DMS53 treated with DMSO at 0.1 percent for 48 hours (cell line): ENCODE measurements around the gene JPH3.

Experiments used
- DNase-seq: peaks from one replicate; lab custom pipeline; 2025; ENCODE audit not compliant: unreplicated experiment; lab: John Stamatoyannopoulos, UW

Gene JPH3

GRCh38 chr16:87598431-87598830 lies 3.9 kb upstream of the JPH3 start:
- no peak for DNase-seq

- no peak for DNase-seq
Observed at GRCh38 chr16:87600246-87600645, 2.1 kb upstream of the JPH3 start.

- DNase-seq, result no peak
Observed at GRCh38 chr16:87601401-87601981, 817 bp upstream of the JPH3 start.

GRCh38 chr16:87602821-87603683 lies 744 bp downstream of the JPH3 start:
- DNase-seq, result no peak

- DNase-seq, result no peak
Observed at GRCh38 chr16:87603684-87604633, 1.7 kb downstream of the JPH3 start.

GRCh38 chr16:87604634-87605111 lies 2.4 kb downstream of the JPH3 start:
- no peak for DNase-seq

GRCh38 chr16:87607223-87607622 lies 4.9 kb downstream of the JPH3 start:
- no peak for DNase-seq

- DNase-seq, result no peak
Observed at GRCh38 chr16:87607871-87608270, 5.6 kb downstream of the JPH3 start.

- DNase-seq, result no peak
Observed at GRCh38 chr16:87608400-87608985, 6.2 kb downstream of the JPH3 start.

GRCh38 chr16:87610026-87610425 lies 7.7 kb downstream of the JPH3 start:
- no peak for DNase-seq

- DNase-seq, result no peak
Observed at GRCh38 chr16:87611456-87611855, 9.1 kb downstream of the JPH3 start.

GRCh38 chr16:87613961-87614360 lies 11.7 kb downstream of the JPH3 start:
- DNase-seq, result no peak

- DNase-seq, result no peak
Observed at GRCh38 chr16:87615621-87616041, 13.3 kb downstream of the JPH3 start.

GRCh38 chr16:87616556-87616955 lies 14.2 kb downstream of the JPH3 start:
- DNase-seq, result no peak

GRCh38 chr16:87618216-87618615 lies 15.9 kb downstream of the JPH3 start:
- DNase-seq, result no peak

- DNase-seq, result no peak
Observed at GRCh38 chr16:87619360-87620200, 17.3 kb downstream of the JPH3 start.

GRCh38 chr16:87620201-87620495 lies 17.8 kb downstream of the JPH3 start:
- no peak for DNase-seq

GRCh38 chr16:87621550-87621829 lies 19.2 kb downstream of the JPH3 start:
- DNase-seq, result no peak

- DNase-seq, result no peak
Observed at GRCh38 chr16:87621976-87622713, 19.8 kb downstream of the JPH3 start.
